Aorta (tissue), 5 donors: Measurements from ENCODE around the gene DIABLO. TPM values are rescaled to one million over a fixed set of nuclear protein-coding genes. Genes with fewer than 3 reads are reported as not detected.

Source experiments
- ATAC-seq: fragments of 200-7000 bp; cut with Tn5 transposase; one replicate; pipeline ENCODE4 v1.9.1; 2022; ENCODE audit warnings: moderate library complexity; ENCODE audit not compliant: low FRiP score
- DNase-seq, 2 donors: peaks; one replicate each; pipeline ENCODE4 v3.0.0-alpha.2; 2020
- H3K27ac ChIP-seq, 2 donors: one replicate each; pipeline ENCODE4 v1.5.1; 2013; ENCODE audit warnings: low read length in 2 of 2, mild to moderate bottlenecking in 2 of 2, moderate library complexity in 2 of 2, control low read depth in 1 of 2, inconsistent platforms in 1 of 2, low read depth in 1 of 2
- H3K27me3 ChIP-seq, 2 donors: one replicate each; pipeline ENCODE4 v1.6.1; 2013; ENCODE audit warnings: control low read depth in 1 of 2, low read length in 1 of 2, mild to moderate bottlenecking in 1 of 2, moderate library complexity in 1 of 2; ENCODE audit not compliant: insufficient read depth in 2 of 2, control insufficient read depth in 1 of 2
- H3K36me3 ChIP-seq, 2 donors: one replicate each; pipeline ENCODE4 v1.6.1; 2013; ENCODE audit warnings: control low read depth in 1 of 2, low read length in 1 of 2, mild to moderate bottlenecking in 1 of 2; ENCODE audit not compliant: insufficient read depth in 2 of 2, control insufficient read depth in 1 of 2
- H3K4me1 ChIP-seq, 2 donors: one replicate each; pipeline ENCODE4 v1.6.1; 2013; ENCODE audit warnings: low read length in 2 of 2, control low read depth in 1 of 2, mild to moderate bottlenecking in 1 of 2, moderate library complexity in 1 of 2; ENCODE audit not compliant: insufficient read depth in 2 of 2, control insufficient read depth in 1 of 2
- H3K4me3 ChIP-seq, 2 donors: one replicate each; pipeline ENCODE4 v1.5.1; 2013; ENCODE audit warnings: low read length in 2 of 2, control low read depth in 1 of 2, mild to moderate bottlenecking in 1 of 2
- H3K9me3 ChIP-seq: one replicate; pipeline ENCODE4 v1.6.1; 2013; ENCODE audit warnings: mild to moderate bottlenecking, low read length; ENCODE audit not compliant: control insufficient read depth
- WGBS, 2 donors: extraction: QIAGEN DNeasy Blood & Tissue Kit; methylation state at CpG; one replicate each; pipeline ENCODE4 v1.1.7; 2013; 5-methylcytosine and 5-hydroxymethylcytosine counted together
- intact Hi-C, 2 donors: fragments of 100-400 bp; cut with DNase I; formaldehyde crosslinking; loops; one replicate each; pipeline versions ENCODE4 v1.14.2 to v1.15.0; 2022
- polyA plus RNA-seq, 2 donors: library from polyadenylated mRNA; stranded (reverse); fragments of 200-250 nt; gene quantifications; one replicate each; pipeline ENCODE4 v1.2.3, GENCODE V29; 2013
- total RNA-seq, 2 donors: library from RNA; stranded (reverse); fragmentation: NEBNext Ultra II Directional; extraction: Animal tissue kit (Norgen Biotek cat#: 25700); gene quantifications; one replicate each; pipeline ENCODE4 v1.2.1, GENCODE V29; 2021
- donor health status: healthy with polysubstance abuse.
- donor health status: Bipolar disorder and iron deficiency.
- donor health status: DM: no; HTN: no; CAD: no.
- donor health status: DM: no; HTN: no; CAD: no.
- donor health status: DM: yes; HTN: yes; CAD: no.

DIABLO gene
- total and polyA plus RNA-seq, 4 donors = 26.5 to 42.3 (median 30.2) TPM

- Histone ChIP-seq H3K27me3 (no peaks in the 10 kb centered on the region), H3K9me3 (no peaks in the 10 kb centered on the region), H3K36me3 (no peaks in the 10 kb centered on the region), H3K4me1 (no peaks in the 10 kb centered on the region), H3K27ac (no peak overlapping the region), H3K4me3 (no peak overlapping the region)
- no peak for ATAC-seq
- DNase-seq = no peak
- intact Hi-C loops = no loop called here
- 61 to 67% methylated on average over 17 of the region's 17 CpGs for WGBS, 2 donors
Observed at GRCh38 chr12:122172262-122172939, 53.5 kb downstream of the DIABLO start.

DNA sequence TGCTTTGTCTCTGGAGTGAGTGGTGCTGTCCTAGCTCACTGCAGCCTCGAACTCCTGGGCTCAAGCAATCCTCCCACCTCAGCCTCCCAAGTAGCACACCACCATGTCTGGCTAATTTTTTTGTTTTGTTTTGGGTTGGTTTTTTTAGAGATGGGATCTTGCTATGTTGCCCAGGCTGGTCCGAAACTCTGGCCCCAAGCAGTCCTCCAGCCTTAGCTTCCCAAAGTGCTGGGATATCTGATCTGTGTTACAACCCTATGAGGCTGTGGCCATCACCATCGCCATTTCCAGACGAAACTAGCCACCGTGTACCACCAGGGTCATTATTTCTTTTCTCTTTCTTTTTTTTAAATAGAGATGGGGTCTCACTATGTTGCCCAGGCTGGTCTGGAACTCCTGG is 54.5 kb downstream of the DIABLO start:
- H3K4me1 ChIP-seq = no peaks in the 10 kb centered on the region
- H3K27ac ChIP-seq = no peak overlapping the region
- no peaks in the 10 kb centered on the region for H3K9me3 ChIP-seq
- no peaks in the 10 kb centered on the region for H3K36me3 ChIP-seq
- H3K4me3 ChIP-seq = no peak overlapping the region
- H3K27me3 ChIP-seq = no peaks in the 10 kb centered on the region
- ATAC-seq (no peak), DNase-seq (no peak)
- intact Hi-C loops = no loop called here
- WGBS, 2 donors = 87 to 94% methylated on average over 5 of the region's 5 CpGs

DNA sequence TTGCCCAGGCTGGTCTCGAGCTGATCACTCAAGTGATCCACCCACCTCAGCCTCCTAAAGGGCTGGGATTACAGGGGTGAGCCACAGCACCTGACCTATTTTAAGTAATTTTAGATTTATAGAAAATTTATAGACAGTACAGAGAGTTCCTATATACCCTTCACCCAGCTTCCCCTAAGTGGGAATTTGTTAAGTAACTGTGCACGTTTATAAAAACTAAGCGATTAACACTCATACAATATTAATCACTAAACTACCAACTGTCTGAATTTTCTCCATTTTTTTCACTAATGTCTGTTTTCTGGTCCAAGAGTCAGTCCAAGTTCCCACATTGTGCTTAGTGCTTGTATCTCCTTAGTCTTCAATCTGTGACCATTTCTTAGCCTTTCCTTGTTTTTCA is 57.4 kb downstream of the DIABLO start:
- Histone ChIP-seq H3K27ac (no peak overlapping the region), H3K36me3 (no peaks in the 10 kb centered on the region), H3K4me1 (no peaks in the 10 kb centered on the region), H3K27me3 (no peaks in the 10 kb centered on the region), H3K9me3 (no peaks in the 10 kb centered on the region), H3K4me3 (no peak overlapping the region)
- intact Hi-C loops = no loop called here
- DNase-seq = no peak
- ATAC-seq = no peak
- WGBS, 2 donors = 88 to 90% methylated on average over 3 of the region's 3 CpGs

GRCh38 chr12:122167356-122167925 is 58.4 kb downstream of the DIABLO start:
- DNase-seq (no peak), ATAC-seq (no peak)
- intact Hi-C loops = no loop called here
- Histone ChIP-seq H3K9me3 (no peaks in the 10 kb centered on the region), H3K4me3 (no peak overlapping the region), H3K27ac (no peak overlapping the region), H3K4me1 (no peaks in the 10 kb centered on the region), H3K27me3 (no peaks in the 10 kb centered on the region), H3K36me3 (no peaks in the 10 kb centered on the region)
- 86 to 93% methylated on average over 10 of the region's 10 CpGs for WGBS, 2 donors

GRCh38 chr12:122166422-122167349 is 59.2 kb downstream of the DIABLO start:
- DNase-seq (no peak), ATAC-seq (no peak)
- no peak overlapping the region for H3K27ac ChIP-seq
- no peaks in the 10 kb centered on the region for H3K9me3 ChIP-seq
- intact Hi-C loops = no loop called here
- WGBS, 2 donors = 79 to 80% methylated on average over 22 of the region's 22 CpGs
- H3K27me3 ChIP-seq = no peaks in the 10 kb centered on the region
- no peaks in the 10 kb centered on the region for H3K36me3 ChIP-seq
- H3K4me1 ChIP-seq = no peaks in the 10 kb centered on the region
- H3K4me3 ChIP-seq = no peak overlapping the region

GRCh38 chr12:122162976-122163375 is 62.9 kb downstream of the DIABLO start:
- Histone ChIP-seq H3K36me3 (no peaks in the 10 kb centered on the region), H3K27ac (no peak overlapping the region), H3K4me3 (no peak overlapping the region), H3K9me3 (no peaks in the 10 kb centered on the region), H3K27me3 (no peaks in the 10 kb centered on the region), H3K4me1 (no peaks in the 10 kb centered on the region)
- ATAC-seq (no peak), DNase-seq (no peak)
- intact Hi-C loops = no loop called here
- 79 to 90% methylated on average over 3 of the region's 3 CpGs for WGBS, 2 donors

DNA sequence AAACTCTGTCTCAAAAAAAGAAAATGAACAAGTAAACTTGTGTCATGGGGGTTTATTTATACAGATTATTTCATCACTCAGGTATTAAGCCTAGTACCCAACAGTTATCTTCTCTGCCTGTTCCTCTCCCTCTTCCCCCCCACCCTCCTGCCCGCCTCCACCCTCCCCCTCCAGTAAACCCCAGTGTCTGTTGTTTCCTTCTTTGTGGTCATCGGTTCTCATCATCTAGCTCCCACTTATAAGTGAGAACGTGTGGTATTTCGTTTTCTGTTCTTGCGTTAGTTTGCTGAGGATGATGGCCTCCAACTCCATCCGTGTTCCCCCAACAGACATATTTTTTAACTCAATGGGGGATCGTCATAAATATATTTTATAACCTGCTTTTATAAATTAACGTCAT is 64.2 kb downstream of the DIABLO start:
- intact Hi-C loops = no loop called here
- H3K9me3 ChIP-seq = no peaks in the 10 kb centered on the region
- no peaks in the 10 kb centered on the region for H3K27me3 ChIP-seq
- no peaks in the 10 kb centered on the region for H3K4me1 ChIP-seq
- H3K27ac ChIP-seq = no peak overlapping the region
- DNase-seq (no peak), ATAC-seq (no peak)
- no peaks in the 10 kb centered on the region for H3K36me3 ChIP-seq
- 81 to 82% methylated on average over 8 of the region's 8 CpGs for WGBS, 2 donors
- H3K4me3 ChIP-seq = no peak overlapping the region

GRCh38 chr12:122160761-122161160 is 65.1 kb downstream of the DIABLO start:
- no peaks in the 10 kb centered on the region for H3K4me1 ChIP-seq
- DNase-seq (no peak), ATAC-seq (no peak)
- no peak overlapping the region for H3K27ac ChIP-seq
- no peak overlapping the region for H3K4me3 ChIP-seq
- H3K9me3 ChIP-seq = no peaks in the 10 kb centered on the region
- 83 to 84% methylated on average over 11 of the region's 11 CpGs for WGBS, 2 donors
- H3K27me3 ChIP-seq = no peaks in the 10 kb centered on the region
- no peaks in the 10 kb centered on the region for H3K36me3 ChIP-seq
- intact Hi-C loops = no loop called here
